Stimulated activated naive B cell treated with anti-CD40 and anti-IgM and Interleukin-4, amounts not matched to agents 10 μg/mL and 1 μg/mL and 100 μg/mL, for 72 hours (primary cell): Measurements from ENCODE around the gene ABHD10.

Source experiments
- ATAC-seq, 2 donors: fragments of 150-1000 bp; cut with Tn5 transposase; replicated peaks; 2 replicates each; pipeline ENCODE4 v1.10.0; 2021; ENCODE audit warnings: moderate library complexity in 1 of 2
- DNase-seq: peaks from one replicate; pipeline ENCODE4 v3.0.0; 2021
- H3K27ac Mint-ChIP-seq: one replicate; pipeline ENCODE4 v1.8.0; 2022; ENCODE audit warnings: mild to moderate bottlenecking, mixed read lengths
- H3K27me3 Mint-ChIP-seq, 2 donors: one replicate each; pipeline ENCODE4 v1.8.0; 2022; ENCODE audit warnings: mixed read lengths in 2 of 2
- H3K36me3 Mint-ChIP-seq, 2 donors: one replicate each; pipeline ENCODE4 v1.8.0; 2022; ENCODE audit warnings: mixed read lengths in 2 of 2, mild to moderate bottlenecking in 1 of 2
- H3K4me1 Mint-ChIP-seq, 2 donors: one replicate each; pipeline ENCODE4 v1.8.0; 2022; ENCODE audit warnings: mixed read lengths in 2 of 2, mild to moderate bottlenecking in 1 of 2
- H3K4me3 Mint-ChIP-seq, 2 donors: one replicate each; pipeline ENCODE4 v1.8.0; 2022; ENCODE audit warnings: mild to moderate bottlenecking in 2 of 2, mixed read lengths in 2 of 2, moderate library complexity in 1 of 2
- H3K9me3 Mint-ChIP-seq, 2 donors: one replicate each; pipeline ENCODE4 v1.8.0; 2022; ENCODE audit warnings: mixed read lengths in 2 of 2, mild to moderate bottlenecking in 1 of 2

The ABHD10 gene

DNA sequence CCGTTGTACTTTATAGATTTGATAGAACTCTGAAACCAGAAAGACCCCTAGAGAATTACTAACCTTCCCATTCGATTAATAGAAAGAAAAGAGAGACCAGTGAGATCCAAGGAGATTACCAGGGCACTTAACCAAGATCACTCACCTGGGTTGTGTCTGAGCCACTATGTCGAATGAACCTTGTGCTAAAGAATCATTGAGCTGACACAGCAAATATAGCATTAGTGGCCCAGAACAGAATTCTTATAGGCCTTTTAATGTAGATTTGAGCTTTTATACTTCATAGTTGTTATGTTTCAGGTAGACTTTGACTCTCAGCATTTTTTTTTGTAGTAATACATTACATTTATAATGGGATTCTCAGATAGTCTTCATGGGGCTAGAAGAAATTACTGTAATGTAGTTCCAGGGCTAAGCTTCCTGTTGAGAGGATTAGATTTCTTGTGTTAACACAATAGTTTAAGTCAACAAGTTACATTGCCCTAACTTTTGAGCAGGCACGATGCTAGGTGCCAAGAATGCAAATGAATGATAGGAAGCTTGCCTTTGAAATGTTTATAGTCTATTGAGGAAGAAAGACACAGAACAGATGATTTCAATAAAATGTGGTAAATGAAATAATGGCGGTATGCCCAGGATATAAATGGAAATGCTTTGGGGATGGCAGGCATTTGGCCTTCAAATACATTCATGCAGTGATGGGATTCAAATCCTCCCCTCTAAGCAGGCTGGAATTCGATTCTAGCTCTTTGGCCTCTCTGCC, 24.4 kb upstream of the ABHD10 start:
- no peaks in the 10 kb centered on the region for H3K36me3 Mint-ChIP-seq
- H3K4me3 Mint-ChIP-seq: no peak overlapping the region
- no peaks in the 10 kb centered on the region for H3K27me3 Mint-ChIP-seq
- ATAC-seq (no peak), DNase-seq (no peak)
- H3K4me1 Mint-ChIP-seq: no peaks in the 10 kb centered on the region
- H3K27ac Mint-ChIP-seq: no peak overlapping the region
- H3K9me3 Mint-ChIP-seq: no peaks in the 10 kb centered on the region

DNA sequence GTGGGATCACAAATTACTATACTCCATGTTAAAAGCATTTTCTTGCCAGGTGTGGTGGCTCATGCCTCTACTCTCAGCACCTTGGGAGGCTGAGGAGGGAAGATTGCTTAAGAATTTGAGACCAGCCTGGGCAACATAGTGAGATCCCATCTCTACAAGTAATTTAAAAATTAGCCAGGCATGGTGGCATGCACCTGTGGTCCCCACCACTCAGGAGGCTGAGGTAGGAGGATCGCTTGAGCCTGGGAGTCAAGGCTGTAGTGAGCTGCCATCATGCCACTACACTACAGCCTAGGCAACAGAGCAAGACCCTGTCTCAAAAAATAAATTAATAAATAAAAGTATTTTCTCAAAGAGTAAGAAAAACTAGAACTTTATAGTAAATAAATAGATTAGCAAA, 22.9 kb upstream of the ABHD10 start:
- no peak for ATAC-seq
- no peak for DNase-seq
- Mint-ChIP-seq H3K27ac (no peak overlapping the region), H3K4me3 (no peak overlapping the region), H3K27me3 (no peaks in the 10 kb centered on the region), H3K36me3 (no peaks in the 10 kb centered on the region), H3K9me3 (no peaks in the 10 kb centered on the region), H3K4me1 (no peaks in the 10 kb centered on the region)

DNA sequence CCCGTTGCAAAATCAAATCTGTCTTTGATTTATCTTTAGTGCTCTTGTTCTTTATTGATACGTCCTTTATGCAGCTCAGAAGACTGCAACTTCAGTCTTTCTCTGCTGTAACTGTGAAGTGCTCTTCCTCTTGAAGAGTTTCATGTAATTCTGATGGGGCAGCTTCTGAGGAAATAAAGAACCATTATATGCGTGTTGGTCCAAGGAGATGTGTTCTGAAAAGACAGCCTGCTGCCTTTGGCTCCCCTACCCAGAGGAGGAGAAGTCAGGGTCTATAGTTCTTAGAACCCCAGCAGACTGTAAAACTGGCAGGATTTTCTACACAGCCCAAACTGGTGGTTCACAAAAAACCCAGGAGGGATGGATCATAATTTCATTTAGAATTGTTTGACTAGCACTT, 22.4 kb upstream of the ABHD10 start:
- Mint-ChIP-seq H3K4me1 (no peaks in the 10 kb centered on the region), H3K27ac (no peak overlapping the region), H3K36me3 (no peaks in the 10 kb centered on the region), H3K9me3 (no peaks in the 10 kb centered on the region), H3K27me3 (no peaks in the 10 kb centered on the region), H3K4me3 (no peak overlapping the region)
- DNase-seq (no peak), ATAC-seq (no peak)

DNA sequence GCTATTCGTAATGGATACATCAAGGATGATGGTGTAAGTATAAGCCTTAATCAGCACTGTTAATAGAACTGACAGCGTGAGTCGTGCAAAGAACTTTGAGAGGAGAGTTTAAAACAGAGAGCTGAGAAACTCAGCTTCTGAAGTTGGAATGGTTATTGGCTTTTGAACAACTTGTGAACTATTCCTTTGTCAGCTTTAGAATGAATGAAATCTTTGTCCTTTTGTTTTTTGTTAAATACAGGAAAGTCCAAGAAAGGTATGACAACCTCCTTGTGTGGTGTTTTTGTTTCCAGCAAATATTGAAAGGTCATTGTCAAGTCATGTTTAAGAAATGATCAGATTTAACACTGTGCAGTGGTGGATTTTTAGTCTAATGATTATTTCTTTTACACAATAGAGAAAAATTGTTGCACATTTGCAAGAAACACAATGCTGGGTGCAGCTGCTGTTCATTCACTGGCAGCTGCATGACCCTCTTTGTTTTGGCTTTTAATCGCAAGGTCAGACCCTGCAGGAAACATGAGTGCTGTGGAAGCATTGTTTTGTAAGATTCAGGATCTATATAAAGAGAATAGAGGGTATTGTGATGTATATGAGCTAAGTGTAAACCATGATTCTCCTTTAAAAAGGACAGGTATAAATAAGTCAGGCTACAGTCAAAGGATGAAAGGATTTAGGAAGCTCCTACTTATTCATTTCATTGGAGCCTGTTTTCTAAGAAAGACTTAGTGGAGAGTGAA, 21.7 kb upstream of the ABHD10 start:
- DNase-seq: no peak

DNA sequence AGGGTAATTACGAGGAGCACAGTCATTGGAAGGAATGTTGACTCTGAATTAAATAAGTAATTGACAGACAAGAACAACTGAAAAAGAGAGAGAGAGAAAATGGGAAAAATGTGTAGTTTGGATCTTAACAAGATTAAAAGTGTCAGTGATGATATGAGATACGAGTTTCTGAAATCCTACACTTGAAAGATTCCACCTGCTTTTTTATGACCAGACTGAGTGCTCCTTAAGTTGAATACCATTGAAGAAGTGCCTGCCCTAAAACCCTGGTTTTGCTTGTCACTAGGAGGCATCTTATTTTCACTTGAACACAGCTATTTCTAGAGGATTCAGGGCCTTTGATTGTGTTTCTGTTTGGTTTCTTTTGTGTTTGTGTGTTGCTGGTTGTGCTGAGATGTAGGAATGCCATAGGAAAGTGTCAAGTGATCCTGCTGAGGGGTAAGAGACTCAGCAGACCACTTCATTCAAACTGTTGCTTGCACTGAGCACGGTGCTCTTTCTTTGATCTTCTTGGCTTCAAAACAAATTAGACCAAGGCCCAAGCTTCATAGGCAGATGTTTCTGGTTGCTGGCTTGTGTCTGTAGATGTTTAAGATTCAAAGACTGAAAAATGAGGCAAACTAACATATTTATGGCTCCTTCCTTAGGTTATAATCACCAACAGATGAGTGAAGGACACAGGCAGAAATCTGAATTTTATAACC, 17.2 kb upstream of the ABHD10 start:
- Mint-ChIP-seq H3K36me3 (no peaks in the 10 kb centered on the region), H3K27ac (no peak overlapping the region), H3K27me3 (no peaks in the 10 kb centered on the region), H3K4me3 (no peak overlapping the region), H3K4me1 (no peaks in the 10 kb centered on the region), H3K9me3 (no peaks in the 10 kb centered on the region)
- ATAC-seq (no peak), DNase-seq (no peak)

More for the DNA sequence above, 21.7 kb upstream of the ABHD10 start:
- H3K4me3 Mint-ChIP-seq: no peak overlapping the region
- H3K27me3 Mint-ChIP-seq: no peaks in the 10 kb centered on the region
- no peaks in the 10 kb centered on the region for H3K9me3 Mint-ChIP-seq
- no peaks in the 10 kb centered on the region for H3K4me1 Mint-ChIP-seq
- no peak overlapping the region for H3K27ac Mint-ChIP-seq
- H3K36me3 Mint-ChIP-seq: no peaks in the 10 kb centered on the region
- no peak for ATAC-seq

DNA sequence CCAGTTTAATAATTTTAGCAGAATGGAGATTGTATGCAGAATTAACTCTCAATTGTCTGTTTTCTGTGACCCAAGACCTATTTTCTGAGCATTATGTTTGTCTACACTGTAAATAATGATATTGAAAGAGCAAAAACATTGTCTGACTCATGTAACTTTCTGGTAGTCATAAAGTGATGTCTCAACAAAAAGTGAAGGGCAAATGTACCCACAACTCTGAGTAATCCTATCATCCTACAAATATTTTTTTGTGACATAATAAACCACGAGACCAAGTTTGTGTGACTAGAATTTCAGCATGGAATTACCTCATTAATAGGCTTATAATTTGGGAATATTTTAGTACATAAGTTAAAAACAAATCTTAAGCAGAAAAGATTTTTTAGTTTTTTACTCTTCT, 15.4 kb upstream of the ABHD10 start:
- Mint-ChIP-seq H3K27me3 (no peaks in the 10 kb centered on the region), H3K4me1 (peaks cover 2 to 11% of the 10 kb centered on the region in 2 donors), H3K27ac (no peak overlapping the region), H3K36me3 (no peaks in the 10 kb centered on the region), H3K4me3 (no peak overlapping the region), H3K9me3 (no peaks in the 10 kb centered on the region)
- ATAC-seq (no peak), DNase-seq (no peak)

DNA sequence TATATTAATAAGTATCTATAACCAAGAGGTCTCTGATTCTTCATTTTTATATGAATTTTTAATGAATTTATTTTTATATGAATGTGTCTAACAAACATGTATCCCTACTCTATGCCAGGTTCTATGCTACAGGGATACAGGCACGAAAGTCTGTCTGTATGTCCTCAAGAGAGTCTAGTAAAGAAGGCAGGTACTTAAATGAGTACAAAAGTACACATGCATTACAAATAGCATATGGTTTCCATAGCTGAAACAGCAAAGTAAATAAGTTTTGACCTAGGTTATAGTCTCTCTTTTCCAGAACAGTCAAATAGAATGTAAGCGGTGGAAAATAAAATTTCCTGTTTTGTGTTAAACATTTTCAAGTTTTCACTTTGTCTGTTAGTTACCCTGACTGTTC, 13.3 kb upstream of the ABHD10 start:
- ATAC-seq (no peak), DNase-seq (no peak)
- Mint-ChIP-seq H3K9me3 (no peaks in the 10 kb centered on the region), H3K4me1 (peaks cover 2 to 11% of the 10 kb centered on the region in 2 donors), H3K27me3 (no peaks in the 10 kb centered on the region), H3K4me3 (no peak overlapping the region), H3K27ac (no peak overlapping the region), H3K36me3 (no peaks in the 10 kb centered on the region)

DNA sequence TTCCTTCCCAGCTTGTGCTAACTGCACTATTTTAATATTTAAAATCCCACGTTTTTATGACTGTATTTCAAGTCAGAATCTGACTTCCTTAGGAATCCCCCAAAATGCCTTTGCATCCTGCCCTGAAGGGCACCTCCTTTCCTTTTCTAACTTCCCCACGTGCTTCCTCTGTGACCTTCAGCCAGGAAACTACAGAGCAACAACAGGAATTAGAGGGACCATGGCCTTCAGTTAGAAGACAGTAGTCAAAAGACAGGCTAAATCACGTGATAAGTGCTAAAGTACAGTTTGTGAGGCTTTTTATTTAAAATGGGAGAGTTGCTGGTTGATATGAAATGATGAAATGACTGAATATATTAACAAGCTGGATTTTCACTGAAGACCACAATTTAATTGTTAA, 11.8 kb upstream of the ABHD10 start:
- Mint-ChIP-seq H3K4me3 (no peak overlapping the region), H3K27ac (peak overlapping the region; percentile 0), H3K36me3 (no peaks in the 10 kb centered on the region)

DNA sequence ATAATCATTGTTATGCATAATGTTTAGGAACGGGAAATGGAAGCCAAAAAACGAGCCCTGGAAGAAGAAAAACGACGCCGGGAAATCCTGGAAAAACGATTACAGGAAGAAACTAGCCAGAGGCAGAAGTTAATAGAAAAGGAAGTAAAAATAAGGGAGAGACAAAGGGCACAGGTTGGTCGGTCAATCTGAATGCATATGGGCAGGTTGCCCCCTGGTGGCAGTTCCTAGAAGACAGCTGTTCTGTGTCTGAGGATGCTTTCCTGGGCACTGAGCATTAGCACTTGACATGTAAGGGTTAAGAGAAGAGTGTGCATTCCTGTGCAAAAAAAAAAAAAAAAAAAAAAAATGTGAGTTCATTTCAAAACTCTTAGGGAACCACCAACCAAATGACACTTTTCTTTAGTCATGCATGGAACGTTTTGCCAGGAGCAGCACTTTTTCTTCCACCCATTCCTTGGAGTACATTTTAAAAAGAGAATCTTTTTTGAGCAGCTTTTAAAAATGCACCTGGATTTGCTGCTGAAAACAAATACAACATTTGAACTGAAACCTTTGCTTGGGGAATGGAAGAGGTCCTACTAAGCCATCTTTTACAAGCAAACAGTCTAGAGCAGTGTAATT, 11.1 kb upstream of the ABHD10 start:
- Mint-ChIP-seq H3K27me3 (no peaks in the 10 kb centered on the region), H3K9me3 (no peaks in the 10 kb centered on the region), H3K27ac (no peak overlapping the region), H3K4me3 (peak overlapping the region; percentile 72 to 81), H3K36me3 (no peaks in the 10 kb centered on the region), H3K4me1 (peaks cover 2 to 11% of the 10 kb centered on the region in 2 donors)
- ATAC-seq (peak; percentile 97), DNase-seq (peak; percentile 66)

More for the DNA sequence above, 11.8 kb upstream of the ABHD10 start:
- no peak for DNase-seq
- peak in 1 of 2 donors; percentile 25 for ATAC-seq
- peaks cover 2 to 11% of the 10 kb centered on the region in 2 donors for H3K4me1 Mint-ChIP-seq
- no peaks in the 10 kb centered on the region for H3K9me3 Mint-ChIP-seq
- no peaks in the 10 kb centered on the region for H3K27me3 Mint-ChIP-seq

DNA sequence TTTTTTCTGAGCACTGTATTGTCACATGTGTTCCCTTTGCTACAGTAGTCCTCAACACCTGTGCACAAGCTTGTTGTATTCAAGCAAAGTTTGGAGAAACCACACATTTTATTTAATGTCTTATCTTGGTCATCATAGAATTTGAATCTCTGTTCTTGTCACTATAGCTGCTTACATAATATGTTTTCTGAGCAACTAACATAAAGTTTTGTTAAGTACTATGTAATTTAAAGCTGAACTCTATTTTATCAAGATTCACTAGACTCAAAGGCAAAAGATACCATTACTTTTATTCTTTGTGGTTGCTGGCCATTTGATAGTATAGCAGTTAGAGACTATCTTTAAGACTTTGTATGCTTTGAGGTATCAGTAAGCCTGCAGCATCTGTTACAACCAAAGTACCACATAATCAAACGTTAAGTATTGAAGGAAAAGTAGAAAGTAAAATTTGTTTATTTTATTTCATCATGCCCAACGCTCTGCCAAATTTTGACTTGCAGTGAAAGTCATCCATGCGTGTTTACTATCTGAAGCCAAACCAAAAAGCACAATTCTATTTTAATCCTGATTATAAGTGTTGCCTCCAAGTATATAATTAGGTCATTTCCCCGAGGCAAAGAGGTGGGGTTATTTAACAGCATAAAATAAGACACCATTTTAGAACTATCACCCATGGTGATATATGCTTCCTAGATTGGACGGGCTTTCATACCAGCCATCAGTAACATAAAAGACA, 10.3 kb upstream of the ABHD10 start:
- no peaks in the 10 kb centered on the region for H3K9me3 Mint-ChIP-seq
- ATAC-seq (no peak), DNase-seq (no peak)
- H3K27ac Mint-ChIP-seq: no peak overlapping the region
- no peaks in the 10 kb centered on the region for H3K36me3 Mint-ChIP-seq
- no peaks in the 10 kb centered on the region for H3K27me3 Mint-ChIP-seq
- no peak overlapping the region for H3K4me3 Mint-ChIP-seq
- peaks cover 2 to 11% of the 10 kb centered on the region in 2 donors for H3K4me1 Mint-ChIP-seq

DNA sequence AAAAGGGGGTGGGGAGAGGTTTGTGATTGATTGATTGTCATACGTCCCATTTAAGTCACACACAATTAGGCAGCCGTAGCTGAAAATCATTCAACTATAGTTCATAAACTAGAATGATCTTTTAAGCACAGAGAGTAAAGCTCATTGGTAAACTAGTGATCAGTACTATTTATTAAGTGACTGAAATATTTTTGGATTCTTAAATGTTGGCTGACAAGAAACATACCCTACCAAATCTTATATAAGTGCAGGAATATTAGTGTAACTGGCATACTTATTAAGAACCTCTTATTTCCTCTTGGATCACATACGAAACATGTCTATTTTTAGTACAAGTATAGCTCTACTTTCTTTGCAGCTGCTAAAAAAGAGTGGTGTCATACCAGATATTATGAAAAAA, 8.4 kb upstream of the ABHD10 start:
- DNase-seq (no peak), ATAC-seq (no peak)
- Mint-ChIP-seq H3K4me3 (no peak overlapping the region), H3K27me3 (no peaks in the 10 kb centered on the region), H3K9me3 (no peaks in the 10 kb centered on the region), H3K27ac (no peak overlapping the region), H3K36me3 (no peaks in the 10 kb centered on the region), H3K4me1 (peaks cover 2 to 11% of the 10 kb centered on the region in 2 donors)

DNA sequence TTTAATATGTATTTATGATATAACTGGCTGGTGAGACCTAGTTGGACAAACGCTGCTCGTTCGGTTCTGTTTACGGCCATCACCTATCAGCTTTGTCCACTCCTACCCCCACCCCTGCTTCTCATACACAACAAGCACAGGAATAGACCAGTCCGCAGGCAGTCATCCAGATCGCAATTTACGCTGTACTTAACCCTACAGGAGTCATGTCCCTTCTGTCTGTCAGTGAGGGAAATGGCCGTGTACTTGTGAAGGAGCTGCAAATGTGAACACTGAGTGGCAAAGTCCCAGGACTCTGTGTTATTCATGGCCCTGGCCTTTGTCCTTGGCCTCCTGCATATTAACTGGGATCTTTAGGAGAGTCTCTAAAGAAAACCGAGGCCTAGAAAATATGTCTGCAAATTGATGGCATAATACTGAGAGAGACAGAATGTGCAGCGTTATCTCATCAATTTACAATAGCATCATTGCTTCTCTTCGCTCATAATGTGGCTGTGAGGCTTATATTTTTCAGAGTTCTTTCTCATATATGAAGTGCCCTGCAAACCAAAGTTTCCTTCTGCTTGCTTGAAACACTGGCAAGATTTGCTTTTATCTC, 7.2 kb upstream of the ABHD10 start:
- H3K4me1 Mint-ChIP-seq: peaks cover 2 to 11% of the 10 kb centered on the region in 2 donors
- no peaks in the 10 kb centered on the region for H3K27me3 Mint-ChIP-seq
- no peaks in the 10 kb centered on the region for H3K36me3 Mint-ChIP-seq
- ATAC-seq (no peak), DNase-seq (no peak)
- H3K27ac Mint-ChIP-seq: no peak overlapping the region
- H3K4me3 Mint-ChIP-seq: no peak overlapping the region
- no peaks in the 10 kb centered on the region for H3K9me3 Mint-ChIP-seq

DNA sequence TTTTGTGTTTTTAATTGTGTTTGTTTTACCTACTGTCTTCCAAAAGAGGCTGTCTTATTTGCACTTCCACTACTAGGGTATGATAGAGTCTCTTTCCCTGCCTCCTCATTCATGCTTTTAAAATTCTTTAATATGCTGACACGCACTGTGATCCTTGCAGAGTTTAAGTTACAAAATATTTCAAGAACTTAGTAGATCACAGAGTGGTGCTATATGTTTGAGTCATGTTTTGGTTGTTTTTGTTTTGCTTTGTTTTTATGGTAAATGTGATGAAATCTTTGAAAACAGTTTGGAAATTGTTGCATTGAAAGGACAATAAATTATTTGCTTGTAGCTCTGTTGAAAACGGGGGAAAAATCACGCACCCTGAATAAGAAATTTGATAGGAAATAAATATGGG, 5.9 kb upstream of the ABHD10 start:
- no peaks in the 10 kb centered on the region for H3K36me3 Mint-ChIP-seq
- ATAC-seq (no peak), DNase-seq (no peak)
- no peaks in the 10 kb centered on the region for H3K4me1 Mint-ChIP-seq
- H3K4me3 Mint-ChIP-seq: no peak overlapping the region
- no peak overlapping the region for H3K27ac Mint-ChIP-seq
- H3K27me3 Mint-ChIP-seq: no peaks in the 10 kb centered on the region
- H3K9me3 Mint-ChIP-seq: no peaks in the 10 kb centered on the region
